Right forelimb (tissue), 1 donor: ENCODE data around the gene NBPF4.
"Not testable (repeated sequence)": the region's sequence is repeated elsewhere in the genome, so short reads cannot be mapped to it uniquely, and the experiment has no call there.

Source experiments
- DNase-seq: peaks from one replicate; pipeline ENCODE4 v3.0.0-alpha.2; 2018

Gene NBPF4

DNA sequence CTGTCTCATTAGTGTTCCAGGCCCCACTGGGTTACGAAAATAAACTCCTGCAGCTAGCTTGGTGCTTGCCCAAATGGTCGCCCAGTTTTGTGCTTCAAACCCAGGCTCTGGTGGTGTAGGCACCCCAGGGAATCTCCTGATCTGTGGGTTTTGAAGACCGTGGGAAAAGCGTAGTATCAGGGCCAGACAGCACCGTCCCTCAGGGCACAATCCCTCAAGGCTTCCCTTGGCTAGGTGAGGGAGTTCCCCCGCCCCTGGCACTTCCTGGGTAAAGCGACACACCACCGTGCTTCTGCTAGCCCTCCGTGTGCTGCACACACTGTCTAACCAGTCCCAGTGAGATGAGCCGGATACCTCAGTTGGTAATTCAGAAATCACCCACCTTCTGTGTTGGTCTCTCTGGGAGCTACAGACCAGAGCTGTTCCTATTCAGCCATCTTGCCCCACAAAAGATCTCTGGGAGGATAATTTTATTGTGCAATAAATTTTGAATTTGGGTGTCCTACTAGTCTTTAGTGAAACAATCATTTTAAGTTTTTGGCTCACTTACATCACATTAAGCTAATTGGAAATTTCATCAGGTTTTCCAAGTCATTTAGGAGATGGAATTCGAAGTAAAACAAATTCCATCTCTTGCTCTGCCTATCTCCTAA lies 34.3 kb downstream of the NBPF4 start:
- DNase-seq, result no peak

DNA sequence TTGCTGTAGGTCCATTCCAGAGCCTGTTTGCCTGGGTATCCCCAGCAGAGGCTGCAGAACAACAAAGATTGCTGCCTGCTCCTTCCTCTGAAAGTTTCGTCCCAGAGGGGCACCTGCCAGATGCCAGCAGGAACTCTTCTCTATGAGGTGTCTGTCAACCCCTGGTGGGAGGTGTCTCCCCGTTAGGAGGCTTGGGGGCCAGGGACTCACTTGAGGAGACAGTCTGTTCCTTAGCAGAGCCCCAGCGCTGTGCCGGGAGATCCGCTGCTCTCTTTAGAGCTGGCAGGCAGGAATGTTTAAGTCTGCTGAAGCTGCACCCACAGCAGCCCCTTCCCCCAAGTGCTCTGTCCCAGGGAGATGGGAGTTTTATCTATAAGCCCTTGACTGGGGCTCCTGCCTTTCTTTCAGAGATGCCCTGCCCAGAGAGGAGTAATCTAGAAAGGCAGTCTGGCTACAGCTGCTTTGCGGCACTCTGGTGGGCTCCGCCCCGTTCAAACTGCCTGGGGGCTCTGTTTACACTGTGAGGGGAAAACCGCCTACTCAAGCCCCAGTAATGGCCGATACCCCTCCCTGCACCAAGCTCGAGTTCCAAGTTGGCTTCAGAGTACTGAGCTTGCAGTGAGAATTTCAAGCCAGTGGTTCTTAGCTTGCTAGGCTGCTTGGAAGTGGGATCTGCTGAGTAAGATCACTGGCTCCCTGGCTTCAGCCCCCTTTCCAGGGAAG lies 35.0 kb downstream of the NBPF4 start:
- DNase-seq, result peak; percentile 51

DNA sequence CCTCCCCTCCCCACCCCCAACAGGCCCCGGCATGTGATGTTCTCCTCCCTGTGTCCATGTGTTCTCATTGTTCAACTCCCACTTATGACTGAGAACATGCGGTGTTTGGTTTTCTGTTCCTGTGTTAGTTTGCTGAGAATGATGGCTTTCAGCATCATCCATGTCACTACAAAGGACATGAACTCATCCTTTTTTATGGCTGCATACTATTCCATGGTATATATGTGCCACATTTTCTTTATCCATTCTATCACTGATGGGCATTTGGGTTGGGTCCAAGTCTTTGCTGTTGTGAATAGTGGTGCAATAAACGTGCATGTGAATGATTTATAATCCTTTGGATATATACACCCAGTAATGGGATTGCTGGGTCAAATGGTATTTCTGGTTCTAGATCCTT lies 40.3 kb downstream of the NBPF4 start:
- DNase-seq, result not testable (repeated sequence)

DNA sequence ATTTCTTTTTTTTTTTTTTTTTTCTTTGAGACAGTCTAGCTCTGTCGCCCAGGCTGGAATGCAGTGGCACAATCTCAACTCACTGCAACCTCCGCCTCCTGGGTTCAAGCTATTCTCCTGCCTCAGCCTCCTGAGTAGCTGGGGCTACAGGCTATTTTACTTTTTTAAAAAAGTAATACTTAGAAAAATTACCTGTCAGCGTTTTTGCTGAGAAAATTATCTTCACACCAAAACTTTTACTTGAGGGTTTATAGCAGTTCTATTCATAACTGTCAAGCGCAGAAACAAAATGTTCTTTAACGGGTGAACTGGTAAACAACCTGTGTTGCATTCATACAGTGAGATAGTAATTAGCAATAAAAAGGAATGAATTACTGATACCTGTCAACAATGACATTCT lies 42.2 kb downstream of the NBPF4 start:
- DNase-seq, result no peak

DNA sequence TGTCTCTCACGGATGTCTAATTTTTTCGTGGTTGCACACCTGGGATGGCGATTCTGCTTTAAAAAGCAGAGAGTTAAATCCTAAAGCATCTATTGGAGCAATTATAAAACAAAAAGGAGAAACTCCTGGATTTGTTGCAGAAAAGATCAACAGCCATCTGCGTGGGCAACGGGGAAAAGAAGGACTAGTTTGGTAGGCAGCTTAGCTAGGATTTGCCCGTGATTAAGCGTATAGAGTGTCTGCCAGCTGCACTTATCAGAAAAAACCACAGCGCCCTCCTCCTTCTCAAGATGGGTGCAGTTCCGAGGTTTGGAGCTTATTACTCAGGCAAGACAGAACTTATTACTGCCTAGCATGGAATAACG lies 43.2 kb downstream of the NBPF4 start:
- DNase-seq, result no peak

DNA sequence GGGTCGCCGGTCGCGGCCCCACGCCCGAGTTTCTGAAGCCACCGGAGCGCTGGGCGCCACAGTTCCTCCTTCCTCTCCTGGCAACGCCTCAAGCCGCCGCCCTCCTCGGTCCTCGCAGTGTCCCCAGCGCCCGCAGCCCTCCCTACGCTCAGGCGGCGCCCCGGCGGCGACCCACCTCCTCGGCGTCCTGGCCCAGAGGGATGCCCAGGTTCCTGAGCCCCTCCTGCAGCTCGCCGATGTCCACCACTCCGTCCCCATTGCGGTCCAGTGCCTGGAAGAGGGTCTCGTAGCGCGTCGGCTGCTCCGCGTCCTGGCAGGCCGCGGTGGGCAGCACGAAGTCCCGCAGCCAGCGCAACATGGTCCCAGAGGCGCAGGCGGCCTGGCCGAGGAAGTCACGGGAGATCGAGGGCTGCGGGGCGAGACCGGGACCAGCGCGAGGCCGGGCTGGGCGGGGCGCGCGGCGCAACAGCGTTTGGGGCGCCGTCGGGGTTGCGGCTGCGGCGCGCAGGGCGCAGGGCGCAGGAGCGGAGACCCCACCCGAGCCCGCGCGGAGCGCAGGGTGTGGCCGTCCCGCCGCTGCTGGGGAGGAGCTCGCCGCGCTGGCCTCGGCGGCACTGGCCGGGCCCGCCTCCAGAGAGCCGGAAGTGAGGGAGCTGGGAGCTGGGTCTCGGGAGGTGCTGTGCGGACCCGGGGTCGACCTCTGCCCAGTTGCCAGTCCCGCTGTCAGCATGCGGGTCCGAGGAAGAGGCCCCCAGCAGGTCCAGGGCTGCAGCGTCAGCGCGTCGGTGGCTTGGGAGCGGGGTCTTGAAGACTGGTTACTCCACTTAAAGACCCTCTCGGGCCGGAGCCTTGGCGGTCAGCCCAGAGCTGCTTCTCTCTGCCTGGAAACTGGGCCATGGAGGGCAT lies 43.8 kb downstream of the NBPF4 start, which contains the start of gene SLC25A24:
Gene SLC25A24, minus strand, starts transcription at position 563 of the 906 bp plus-strand sequence. Its CDS starts 205 bp downstream, at position 358.
- DNase-seq, result peak; percentile 90

DNA sequence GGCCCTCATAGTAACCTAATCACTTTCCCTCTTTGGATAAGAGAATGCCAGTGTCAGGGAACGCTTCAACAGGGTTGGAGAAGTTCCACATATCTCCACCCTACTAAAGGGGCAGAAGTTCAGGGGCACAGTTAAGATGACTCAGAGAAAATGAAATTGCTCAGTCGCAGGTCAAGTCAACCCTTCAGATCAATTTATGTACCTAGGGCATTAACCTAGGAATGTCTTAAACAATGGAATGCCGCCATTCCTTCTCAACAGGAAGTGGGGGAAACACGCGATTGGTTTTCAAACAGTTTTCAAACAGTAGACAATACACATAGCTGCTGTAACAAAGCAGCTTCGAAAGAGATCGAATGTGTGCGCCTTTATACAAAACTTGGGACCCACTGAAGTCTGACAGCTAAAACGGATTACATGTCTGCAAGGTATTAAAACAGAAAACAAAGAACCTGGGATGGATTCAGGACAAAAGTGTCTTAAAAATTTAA lies 44.6 kb downstream of the NBPF4 start:
- no peak for DNase-seq

DNA sequence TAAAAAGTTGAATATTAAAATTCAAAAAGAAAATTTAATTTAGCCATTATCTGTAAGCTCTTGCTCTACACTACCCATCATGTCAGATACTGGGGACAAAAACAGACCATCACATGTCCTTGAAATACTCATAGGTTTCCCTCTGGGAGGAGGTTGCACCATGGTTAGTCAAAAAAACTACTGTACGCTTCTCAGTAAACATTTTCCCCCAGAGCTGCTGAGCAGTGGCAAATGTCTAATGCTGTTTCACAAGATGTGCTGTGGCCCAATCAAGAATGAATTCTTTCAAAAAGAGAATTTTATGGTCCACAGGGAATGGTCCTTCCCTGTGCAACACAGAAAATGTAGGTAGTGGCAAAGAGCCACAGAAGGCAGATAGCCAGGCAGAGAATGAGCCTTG lies 49.8 kb downstream of the NBPF4 start:
- no peak for DNase-seq

DNA sequence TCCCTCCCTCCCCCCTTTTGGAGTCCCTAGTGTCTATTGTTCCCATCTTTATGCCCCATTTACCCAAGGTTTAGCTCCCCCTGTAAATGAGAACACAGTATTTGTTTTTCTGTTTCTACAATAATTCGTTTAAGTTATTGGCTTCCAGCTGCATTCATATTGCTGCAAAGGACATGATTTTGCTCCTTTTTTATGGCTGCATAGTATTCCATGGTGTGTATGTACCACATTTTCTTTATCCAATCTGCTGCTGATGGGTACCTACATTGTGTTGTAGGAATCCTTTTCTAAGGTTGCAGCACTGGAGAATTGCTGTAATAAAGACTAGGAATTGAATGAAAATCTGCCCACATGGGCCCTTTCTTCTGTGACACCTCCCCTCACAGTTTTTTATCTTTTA lies 50.5 kb downstream of the NBPF4 start:
- DNase-seq, result no peak

DNA sequence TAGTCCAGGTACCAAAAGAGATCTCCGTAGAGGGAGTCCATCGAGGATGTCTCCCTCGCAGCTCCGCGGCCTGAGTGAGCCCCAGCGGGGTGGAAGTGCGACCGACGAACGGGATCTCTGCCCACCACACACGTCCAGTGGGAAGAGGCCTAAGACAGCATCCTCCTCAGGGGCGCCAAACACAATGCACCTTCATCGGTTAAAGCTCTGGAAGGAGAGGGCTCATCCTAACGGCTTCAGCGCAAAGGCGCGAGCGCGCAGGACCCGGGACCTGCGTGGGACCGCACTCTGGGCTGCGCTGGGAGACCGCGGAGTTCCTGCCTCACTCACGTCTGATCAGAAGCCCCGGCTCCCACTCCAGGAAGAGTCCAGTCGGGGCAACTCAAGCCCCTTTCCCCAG lies 51.3 kb downstream of the NBPF4 start:
- DNase-seq, result no peak

DNA sequence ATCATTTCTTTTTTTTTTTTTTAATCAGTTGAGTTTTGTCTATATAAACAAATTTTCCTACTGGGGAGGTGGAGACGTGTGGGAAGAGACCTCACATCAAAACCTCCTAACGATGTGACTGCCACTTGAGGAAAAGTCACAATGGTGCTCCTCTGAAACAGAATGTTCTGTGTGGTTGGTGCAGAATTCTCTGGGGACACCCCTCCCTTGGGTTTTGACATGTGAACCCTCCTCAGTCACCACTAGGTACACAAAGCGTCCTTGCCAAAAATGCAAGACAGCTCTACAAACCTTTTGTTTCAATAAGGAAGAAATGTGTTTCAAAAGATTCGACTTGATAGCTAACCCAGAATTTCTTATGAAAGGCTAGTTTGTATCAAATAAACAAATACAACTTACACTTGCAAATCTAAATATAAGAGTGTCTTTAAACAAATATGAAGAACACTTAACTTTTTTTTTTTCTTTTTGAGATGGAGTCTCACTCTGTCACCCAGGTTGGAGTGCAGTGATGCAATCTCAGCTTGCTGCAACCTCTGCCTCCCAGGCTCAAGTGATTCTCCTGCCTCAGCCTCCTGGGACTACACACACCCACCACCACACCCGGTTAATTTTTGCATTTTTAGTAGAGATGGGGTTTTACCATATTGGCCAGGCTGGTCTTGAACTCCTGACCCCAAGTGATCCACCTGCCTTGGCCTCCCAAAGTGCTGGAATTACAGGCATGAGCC lies 53.0 kb downstream of the NBPF4 start:
- DNase-seq, result no peak

DNA sequence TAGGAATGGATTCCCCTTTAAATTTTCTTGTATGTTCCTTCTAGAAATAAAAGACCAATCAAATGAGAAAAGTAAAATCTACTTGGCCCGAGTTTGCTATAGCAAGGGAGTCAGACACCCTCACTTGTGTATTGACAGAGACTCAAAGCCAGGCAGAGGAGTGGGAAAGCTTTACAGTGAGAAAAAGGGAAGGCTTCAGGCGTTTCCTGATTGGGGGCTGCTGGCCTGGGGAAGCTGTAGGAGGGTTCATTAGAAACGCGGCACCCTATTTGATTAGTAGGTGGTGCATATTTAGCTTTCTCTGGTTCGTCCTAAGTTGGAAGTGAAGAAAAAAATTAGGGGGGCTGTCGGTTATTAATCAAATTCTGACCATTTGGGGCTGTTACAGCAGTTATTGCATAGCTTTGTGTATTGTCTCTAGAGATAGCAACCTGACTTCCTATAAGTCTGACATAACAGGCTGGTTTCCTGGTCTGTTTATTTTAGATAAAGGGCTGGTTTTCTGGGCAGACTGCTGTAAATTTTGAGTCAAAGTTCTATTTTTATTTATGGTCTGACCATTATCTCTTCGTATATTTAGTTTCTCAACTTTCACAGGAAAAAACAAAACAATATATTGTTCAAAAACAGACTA lies 53.8 kb downstream of the NBPF4 start:
- DNase-seq, result no peak

DNA sequence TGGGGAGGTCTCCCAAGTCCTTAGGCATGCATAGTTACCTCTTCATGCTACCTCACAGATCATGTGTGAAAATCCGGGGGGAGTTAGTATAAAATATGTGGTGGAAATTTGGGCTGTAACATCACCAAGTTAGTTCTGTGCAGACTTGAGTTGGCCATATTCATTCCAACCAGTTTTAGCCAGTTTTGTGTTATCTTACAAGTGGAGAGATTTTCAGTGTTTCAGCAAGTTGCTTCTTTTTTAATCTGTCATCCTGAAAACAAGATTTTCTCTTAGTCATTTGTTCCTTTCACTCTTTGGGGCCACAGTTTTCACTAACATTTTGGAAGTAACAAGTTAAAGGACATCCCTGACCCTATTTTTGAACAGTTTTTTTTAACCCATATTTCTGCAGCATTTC lies 55.1 kb downstream of the NBPF4 start:
- no peak for DNase-seq

DNA sequence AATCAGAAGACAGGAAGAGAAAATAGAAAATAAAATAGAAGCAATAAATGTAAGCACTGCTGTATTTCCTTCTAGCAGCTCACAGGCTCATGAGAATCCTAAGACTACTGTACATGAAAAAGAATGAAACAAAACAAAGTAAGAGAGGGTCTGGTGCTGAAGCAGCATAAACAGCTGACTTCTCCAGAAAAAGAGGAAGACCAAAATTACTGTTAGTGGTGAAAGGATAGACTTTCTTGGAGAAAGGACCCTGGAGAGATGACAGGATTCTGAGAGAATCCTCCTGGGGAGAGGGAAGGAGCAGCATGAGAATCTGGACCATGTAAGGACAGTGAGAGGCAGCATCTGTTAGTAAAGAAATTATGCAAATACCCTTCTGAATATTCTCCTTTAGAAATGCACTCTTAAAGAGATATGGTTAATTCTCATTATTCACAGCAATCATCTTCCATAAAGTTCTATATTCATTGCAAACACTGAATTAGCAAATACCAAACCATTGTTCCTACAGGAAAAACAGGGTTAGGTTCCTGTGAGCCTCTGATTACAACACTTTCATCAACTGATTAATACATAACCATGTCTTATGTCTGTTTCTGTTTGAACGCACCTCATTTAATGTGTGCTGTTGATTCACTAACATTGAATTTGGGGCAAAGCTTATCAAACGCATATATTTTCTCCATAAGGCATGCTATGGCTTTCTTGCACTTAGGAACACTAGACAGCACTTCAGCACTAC lies 60.7 kb downstream of the NBPF4 start:
- no peak for DNase-seq

DNA sequence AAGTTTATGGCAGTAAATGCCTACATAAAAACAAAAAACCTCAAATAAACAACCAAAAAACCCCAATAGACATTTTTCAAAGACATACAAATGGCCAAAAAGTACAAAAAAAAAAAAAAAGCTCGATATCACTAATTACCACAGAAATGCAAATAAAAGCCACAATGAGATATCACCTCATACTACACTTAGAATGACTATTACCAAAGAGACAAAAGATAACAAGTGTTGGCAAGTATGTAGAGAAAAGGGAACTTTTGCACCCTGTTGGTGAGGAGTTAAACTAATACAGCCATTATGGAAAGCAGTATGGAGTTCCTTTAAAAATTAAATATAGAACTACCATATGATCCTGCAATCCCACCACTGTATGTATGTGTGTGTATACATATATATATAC lies 64.9 kb downstream of the NBPF4 start:
- no peak for DNase-seq
